Hematopoietic multipotent progenitor cell treated with erythropoietin and hydrocortisone succinate and interleukin-3 and kit ligand, for 8 days (in vitro differentiated cells): ENCODE results near the gene COLEC12.

Experiments
- DNase-seq: peaks from one replicate; pipeline ENCODE4 v3.0.0-alpha.2; 2015

Gene COLEC12

GRCh38 chr18:382423-382984, 118.0 kb downstream of the COLEC12 start:
- DNase-seq: no peak

GRCh38 chr18:379681-380330, 120.7 kb downstream of the COLEC12 start:
- no peak for DNase-seq

DNA sequence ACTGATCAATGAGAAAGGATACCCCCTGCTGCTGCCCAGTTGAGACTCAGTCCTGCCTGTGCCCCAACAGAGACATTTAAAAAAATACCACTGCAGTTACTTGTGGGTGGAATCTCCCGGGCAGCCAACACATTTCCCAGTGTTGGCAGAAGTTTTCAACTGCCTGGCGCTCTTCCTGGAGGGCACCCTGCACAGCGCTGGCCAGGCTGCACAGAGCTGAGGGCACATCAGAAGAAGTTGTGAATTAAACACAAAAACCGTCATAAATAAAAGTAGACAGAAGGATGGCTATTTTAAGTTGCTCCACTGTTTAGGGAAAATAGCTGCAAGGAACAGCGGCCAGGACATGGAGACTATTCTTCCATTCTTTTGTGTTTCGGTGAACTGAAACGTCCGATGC, 122.4 kb downstream of the COLEC12 start:
- no peak for DNase-seq

DNA sequence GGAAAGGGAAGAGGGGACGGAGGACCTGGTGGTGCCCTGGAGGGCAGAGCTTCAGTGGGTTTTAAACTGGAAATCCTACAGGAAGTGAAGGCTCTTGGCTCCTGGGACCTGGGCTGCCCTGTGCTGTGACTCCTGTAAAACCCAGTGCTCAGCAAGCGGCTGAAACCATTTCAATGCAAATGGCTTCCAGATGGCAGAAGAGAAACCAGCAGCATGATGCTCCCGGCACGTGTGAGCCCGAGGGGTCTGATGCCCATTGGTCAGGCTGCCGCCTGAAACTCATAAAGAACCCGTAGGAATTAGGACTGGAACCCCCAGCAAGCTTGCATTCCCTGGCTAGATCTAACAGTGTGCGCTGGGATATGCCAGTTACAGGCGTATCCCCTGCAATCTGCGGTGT, 123.4 kb downstream of the COLEC12 start:
- DNase-seq: no peak

- DNase-seq: no peak
These were observed 124.2 kb downstream of the COLEC12 start for GRCh38 chr18:376311-376710.

DNA sequence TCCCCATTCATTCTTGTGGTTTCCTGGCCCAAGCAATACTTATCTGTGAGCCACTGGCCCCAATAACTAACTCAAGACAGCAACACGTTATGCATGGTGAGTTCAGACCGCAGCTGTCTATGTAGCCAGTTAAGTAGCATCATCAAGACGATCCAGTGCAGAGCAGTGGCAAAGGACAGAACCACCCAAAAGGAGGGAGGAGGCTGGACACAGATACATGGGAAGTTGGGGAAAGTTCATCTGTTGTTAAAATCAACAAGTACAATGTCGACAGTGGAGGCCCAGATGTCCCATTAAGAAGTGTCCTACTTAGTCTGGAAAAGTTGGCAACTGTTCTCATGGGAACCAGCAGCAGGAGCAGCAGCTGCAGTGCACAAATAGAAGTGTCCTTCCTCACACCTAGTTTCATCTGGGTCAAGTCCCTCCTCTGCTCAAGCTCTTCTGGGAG, 125.8 kb downstream of the COLEC12 start:
- DNase-seq: no peak

DNA sequence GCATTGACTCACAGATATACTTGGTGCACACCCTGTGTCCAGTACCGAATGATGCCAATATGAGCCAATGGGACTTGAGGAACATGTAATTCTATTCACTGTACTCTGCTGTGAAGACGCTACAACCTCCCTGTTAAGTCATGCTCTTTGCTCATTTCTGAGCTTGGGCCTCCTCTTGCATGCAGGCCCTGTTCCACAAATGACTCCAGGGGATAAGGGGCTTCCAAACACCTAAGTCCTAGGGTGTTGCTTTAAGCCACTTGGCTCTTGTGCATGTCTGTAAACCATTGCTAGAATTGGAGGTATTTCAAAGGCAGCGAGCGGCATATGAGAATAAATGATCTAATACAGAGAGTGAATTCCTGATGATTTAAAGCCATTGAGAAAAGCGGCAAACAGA, 126.7 kb downstream of the COLEC12 start:
- DNase-seq: no peak

DNA sequence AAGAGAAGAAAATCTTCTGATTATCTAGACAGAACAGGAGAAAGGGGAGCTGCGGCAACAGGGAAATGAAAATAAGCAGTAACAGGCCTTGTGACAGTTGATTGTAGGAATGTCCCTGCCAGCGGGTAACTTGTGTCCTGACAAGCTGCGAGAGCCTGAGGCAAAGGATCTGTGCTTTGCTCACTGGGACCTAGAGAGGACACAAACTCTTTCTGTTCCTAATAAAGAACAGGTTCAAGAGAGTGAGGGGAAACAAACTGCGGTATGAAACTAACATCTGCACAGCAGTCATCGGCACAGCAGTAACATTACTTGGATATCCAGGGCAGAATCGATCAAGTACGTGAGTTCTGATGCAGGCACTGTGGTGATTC, 128.9 kb downstream of the COLEC12 start:
- no peak for DNase-seq

DNA sequence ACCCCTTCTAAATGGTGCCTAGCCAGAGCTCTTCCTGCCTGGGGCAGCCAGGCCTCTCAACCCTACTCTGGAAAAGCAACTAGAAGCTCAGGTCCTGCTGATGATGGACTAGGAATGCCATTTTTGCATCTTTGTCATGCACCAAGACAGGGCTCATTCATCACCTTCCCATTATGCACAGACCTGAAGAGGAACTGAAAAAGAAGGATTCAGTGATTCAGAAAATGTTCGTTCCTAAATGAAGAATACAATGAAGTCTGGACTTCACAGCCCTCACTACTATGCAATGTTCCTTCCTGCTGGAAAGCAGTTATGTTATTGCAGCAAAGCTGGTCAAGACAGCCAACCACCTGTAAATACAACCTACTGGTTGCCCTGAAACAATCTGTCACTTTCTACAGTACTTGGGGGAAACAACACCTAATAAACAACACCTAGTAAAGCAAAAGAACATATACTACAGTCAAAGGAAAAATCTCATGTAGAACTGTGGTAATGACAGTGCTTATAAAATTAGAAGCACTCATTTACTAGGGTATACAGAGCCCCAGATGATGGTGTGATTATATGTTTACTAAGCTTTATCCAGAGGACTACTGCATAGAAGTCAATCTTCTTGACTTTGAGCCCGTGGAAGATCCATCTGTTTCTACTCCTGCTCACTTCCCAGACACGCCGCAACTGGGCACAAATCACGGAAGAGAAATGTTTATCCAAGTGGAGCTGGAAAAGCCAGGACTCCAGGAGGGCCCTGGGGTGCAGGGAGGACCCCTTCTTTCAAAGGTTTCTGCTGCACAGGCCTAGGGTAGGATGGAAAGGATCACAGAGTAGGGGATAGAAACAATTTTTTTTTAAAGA, 129.5 kb downstream of the COLEC12 start:
- no peak for DNase-seq

DNA sequence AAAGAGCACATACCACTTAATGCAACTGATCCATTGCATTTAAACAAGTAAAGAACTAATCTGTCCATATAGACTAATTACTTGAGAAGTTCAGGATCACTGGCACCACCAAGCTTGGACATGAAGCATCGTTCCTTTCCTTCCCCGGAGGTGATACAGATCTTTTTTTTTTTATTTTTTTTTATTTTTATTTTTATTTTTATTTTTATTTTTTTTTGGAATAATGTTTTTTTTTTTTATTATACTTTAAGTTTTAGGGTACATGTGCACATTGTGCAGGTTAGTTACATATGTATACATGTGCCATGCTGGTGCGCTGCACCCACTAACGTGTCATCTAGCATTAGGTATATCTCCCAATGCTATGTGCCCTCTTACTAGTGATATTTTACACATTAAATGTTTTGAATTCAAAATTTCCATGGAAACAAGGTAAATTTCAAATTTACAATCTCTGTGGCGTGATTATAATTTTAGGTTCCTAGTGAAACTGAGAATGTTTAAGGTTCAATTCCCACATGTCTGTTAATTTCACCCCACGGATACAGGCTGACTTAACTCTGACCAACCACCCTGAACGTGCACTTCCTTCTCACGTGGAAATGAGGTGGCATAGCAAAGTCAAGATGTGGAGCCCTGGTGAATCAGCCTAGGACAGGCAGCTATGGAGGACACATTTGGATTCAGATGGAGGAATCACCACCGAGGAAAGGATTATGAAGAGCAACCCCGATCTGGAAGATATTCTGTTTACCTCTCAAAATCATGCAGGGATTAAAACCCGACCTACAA, 131.1 kb downstream of the COLEC12 start:
- DNase-seq: no peak

DNA sequence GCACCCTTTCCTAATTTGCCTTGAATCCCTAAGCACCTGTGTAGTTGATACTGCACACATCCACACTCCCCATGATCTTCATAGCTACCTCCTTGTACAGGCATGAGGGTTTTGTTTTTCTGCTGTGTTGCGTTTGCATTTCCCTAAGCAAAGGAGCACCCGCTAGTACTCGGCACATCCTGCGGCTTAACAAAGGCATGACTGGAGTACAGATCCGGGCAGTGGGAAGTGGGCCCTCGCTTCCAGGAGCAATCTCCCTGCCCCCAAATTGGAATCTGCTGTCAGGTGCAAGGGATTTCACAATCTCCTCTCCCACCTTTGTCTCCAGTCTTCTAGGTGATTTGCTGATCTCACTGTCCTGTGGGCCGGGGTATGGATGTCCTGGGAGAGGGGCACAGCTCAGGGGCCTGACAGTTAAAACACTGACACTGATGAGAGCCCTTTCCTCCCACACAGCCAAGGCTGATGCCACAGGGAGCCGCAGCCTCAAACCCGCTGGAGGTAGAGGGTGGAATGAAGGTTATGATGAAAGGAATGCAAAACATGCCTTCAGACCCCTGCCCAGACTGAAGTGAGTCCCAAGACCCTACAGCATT, 133.9 kb downstream of the COLEC12 start:
- DNase-seq: no peak

GRCh38 chr18:365651-366050, 134.8 kb downstream of the COLEC12 start:
- no peak for DNase-seq

DNA sequence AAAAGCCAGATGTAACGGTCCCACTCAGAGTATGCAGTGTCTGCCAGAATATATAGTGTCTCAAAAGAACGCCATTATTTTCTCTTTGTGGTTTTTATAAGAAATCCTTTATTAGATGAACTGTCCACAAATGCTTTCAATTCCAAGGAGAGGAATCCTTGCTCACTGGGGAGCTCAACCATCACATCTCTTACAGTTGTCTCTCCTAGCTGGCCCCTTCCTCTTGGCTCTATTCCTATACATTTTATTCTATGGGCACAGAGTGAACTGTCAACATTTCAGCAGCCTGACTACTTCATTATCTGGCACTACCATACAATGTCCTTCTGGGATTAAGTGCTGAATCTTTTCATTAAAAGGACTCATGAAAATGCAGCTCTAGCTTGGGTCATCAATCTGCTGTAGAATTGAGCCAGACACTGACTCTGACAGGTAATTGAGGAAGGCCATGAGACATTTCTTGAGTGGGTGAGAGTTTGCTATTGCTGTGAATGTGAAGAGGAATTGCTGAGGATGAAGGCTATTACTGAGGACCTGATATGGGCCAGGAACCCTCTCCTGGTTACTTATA, 136.2 kb downstream of the COLEC12 start:
- no peak for DNase-seq

DNA sequence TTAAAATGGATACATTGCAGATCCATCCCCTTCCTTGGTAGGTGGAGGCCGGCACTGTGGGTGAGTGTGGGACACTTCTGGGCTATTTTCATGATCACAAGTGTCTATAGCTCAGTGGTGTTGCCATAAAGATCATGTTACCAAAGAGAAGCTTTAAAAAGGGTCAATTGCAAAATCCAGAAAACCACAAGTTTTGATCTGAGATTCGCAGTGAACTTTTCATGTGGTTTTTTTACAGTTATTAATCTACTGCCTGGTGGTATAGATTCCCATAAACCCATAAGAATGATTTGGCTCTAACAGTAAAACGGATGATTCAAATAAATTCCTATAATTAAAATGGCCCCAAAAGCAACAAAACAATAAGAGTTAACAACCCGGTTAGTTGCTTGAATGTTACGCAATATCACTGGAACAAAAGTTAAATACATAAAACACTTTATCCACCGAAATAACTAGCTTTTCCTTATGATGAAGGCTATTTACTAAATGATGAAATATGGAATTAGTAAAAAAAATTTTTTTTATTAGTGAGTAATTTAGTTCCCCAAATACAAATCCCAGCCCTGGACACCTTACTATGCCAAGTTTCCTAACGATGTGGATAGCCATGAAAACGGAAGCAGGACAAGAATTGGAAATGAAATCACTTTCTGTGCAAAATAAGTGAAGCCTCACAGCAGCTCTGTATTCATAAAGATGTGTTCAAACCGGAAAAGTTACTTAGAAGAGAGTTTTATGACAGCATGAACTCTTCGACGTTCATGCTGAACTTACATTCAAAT, 137.0 kb downstream of the COLEC12 start:
- DNase-seq: no peak

DNA sequence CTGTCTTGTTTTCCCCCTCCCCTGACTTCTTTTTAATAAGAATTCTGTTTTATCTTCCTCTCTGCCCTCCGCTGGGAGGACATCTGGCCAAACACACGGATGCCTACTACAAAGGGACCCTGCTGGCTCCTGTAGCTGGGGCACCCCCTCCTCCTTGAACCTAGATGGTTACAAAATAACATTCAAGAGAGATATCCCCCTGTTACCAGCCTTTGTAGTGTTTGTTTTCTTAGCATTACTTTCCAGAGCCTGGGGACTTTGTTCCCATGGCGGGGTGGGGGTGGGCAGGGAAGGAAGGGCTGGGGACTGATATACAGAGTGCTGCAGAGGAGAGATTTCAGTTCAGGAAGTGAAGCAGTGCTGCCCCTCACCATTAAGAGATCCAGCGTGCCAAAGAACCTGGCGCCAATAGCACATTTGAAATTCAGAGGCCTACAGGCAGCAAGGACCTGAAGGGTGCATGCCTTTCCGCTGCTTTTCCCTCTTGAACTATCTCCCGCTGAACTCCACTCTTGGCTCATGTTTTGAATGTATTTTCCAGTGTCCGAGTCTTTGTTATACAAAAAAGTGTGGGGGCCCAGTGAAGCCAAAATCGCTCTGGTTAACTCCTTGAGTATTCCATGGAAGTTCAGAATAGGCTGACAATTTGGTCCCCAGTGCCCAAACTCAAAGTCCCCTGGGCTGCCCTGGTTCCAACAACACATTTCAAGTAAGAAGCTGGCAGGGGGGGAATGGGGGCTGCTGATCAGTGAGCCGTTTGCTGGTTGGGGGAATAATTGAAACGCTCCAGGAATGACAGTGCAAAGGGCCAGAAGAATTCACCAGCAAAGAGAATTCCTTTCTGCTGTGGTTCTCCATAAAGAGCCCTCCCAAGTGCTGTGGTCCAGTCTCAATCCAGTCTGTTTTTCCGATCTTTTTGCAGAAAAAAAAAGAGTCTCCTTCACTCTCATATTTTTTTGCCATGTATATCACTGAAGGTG, 137.9 kb downstream of the COLEC12 start:
- no peak for DNase-seq

DNA sequence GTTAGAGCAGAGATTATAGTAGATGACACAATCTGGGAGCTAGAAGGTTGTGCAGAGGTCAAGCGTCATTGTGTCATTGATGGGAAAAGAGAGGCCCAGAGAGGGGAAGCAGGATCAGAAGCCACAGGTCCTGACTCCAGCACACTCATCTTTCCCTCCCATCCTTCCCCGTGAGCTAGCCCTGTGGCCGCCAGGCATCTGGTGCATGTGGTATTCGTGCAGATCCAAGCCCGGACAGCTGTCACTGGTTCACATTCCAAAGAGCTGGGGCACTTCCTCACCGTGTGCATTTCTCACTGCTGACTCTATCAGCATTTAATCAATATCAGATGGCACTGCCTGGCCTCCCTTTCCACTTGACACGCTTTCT, 138.6 kb downstream of the COLEC12 start:
- DNase-seq: no peak

- DNase-seq: no peak
These were observed 139.3 kb downstream of the COLEC12 start for GRCh38 chr18:361100-361732.

GRCh38 chr18:360676-361075, 139.8 kb downstream of the COLEC12 start:
- DNase-seq: no peak

DNA sequence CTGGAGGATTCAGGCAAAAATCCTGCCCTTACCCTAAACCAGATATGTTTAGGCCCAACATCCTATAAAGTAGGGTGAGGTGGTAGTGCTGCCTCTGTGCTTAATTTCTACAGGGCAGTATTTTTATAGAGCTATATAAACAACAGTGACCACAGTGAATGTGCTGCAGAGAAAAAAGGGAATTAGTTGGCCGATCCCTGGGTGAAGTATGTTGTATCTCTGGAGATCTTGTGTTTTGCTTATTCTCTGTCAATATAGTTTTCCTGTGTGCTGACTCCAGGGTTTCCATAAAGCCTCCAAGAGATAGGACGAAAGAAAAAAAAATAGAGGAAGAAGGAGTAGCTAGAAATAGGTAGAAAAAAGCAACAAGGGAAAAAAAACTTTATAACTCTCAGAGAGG, 143.7 kb downstream of the COLEC12 start:
- DNase-seq: no peak

DNA sequence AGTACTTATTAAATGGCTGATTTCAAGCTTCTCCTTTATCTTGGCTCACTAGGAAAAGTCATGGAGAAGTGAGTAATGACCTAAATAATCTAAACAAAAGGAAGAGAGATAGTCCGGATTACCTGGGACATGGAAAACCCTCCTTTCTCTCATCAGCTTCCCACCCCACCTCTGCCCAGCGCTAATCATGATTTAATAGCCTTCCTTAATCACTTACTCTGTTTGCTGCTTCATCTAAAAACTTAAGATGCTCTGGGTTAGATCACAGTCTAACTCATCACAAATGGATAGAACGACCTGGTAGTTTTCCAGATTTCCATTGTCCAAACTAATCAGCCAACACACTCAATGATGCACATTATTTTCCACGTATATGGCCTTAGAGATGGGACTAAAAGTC, 144.8 kb downstream of the COLEC12 start:
- no peak for DNase-seq
